IMR-90 (cell line): ENCODE results near the gene ZNF564. TPM values are rescaled to one million over a fixed set of nuclear protein-coding genes. Genes with fewer than 3 reads are reported as not detected.

ENCODE experiments used
- ATAC-seq: fragments of 200-7000 bp; cut with Tn5 transposase; 2 replicates; pipeline ENCODE4 v1.9.1; 2020; ENCODE audit warnings: low read depth, mild to moderate bottlenecking, moderate library complexity
- BruUV-seq: library from RNA; stranded (reverse); fragments of 400-500 nt; replicated peaks from 2 replicates; lab custom pipeline; 2021; lab: Mats Ljungman, UMichigan
- CTCF ChIA-PET: fragments of 300-600 bp; formaldehyde crosslinking; extraction: SDS; loops from one replicate; lab custom pipeline; 2021; ENCODE audit warnings: antibody characterized with exemption; lab: Yijun Ruan, JAX
- POLR2A ChIA-PET: fragments of 300-600 bp; sonication (Branson Sonifier 250); formaldehyde crosslinking; loops from one replicate; lab custom pipeline; 2022; ENCODE audit warnings: antibody characterized with exemption; ENCODE audit not compliant: unreplicated experiment; lab: Charles Lee
- DNase-seq: peaks from one replicate; pipeline ENCODE4 v3.0.0; 2013
- H2AFZ ChIP-seq: replicated peaks from 2 replicates; pipeline ENCODE3; 2013; ENCODE audit warnings: low read length, mild to moderate bottlenecking; ENCODE audit not compliant: poor library complexity
- H2AK5ac ChIP-seq: 2 replicates; pipeline ENCODE4 v1.6.1; 2013; ENCODE audit warnings: low read depth, low read length, inconsistent platforms
- H2AK9ac ChIP-seq: replicated peaks from 2 replicates; pipeline ENCODE3; 2013; ENCODE audit warnings: mild to moderate bottlenecking, low read depth, low read length, moderate library complexity; ENCODE audit not compliant: poor library complexity
- H2BK120ac ChIP-seq: 2 replicates; pipeline ENCODE4 v1.6.1; 2013; ENCODE audit warnings: low read depth, low read length, inconsistent platforms
- H2BK15ac ChIP-seq: 3 replicates; pipeline ENCODE4 v1.6.1; 2013; ENCODE audit warnings: low read depth, low read length, inconsistent platforms
- H2BK20ac ChIP-seq: 2 replicates; pipeline ENCODE4 v1.6.1; 2013; ENCODE audit warnings: low read depth, mild to moderate bottlenecking, inconsistent platforms, low read length, moderate library complexity
- H2BK5ac ChIP-seq: 2 replicates; pipeline ENCODE4 v1.6.1; 2013; ENCODE audit warnings: mild to moderate bottlenecking, low read depth, low read length, inconsistent platforms; ENCODE audit not compliant: poor library complexity, severe bottlenecking
- H3K14ac ChIP-seq: replicated peaks from 2 replicates; pipeline ENCODE4 v1.6.1; 2013; ENCODE audit warnings: low read depth, low read length, inconsistent platforms
- H3K18ac ChIP-seq: 2 replicates; pipeline ENCODE4 v1.6.1; 2013; ENCODE audit warnings: low read depth, low read length, control low read depth
- H3K23ac ChIP-seq: 2 replicates; pipeline ENCODE4 v1.6.1; 2013; ENCODE audit warnings: low read depth, low read length, inconsistent platforms
- H3K27ac ChIP-seq: 2 replicates; pipeline ENCODE4 v1.5.1; 2013; ENCODE audit warnings: mild to moderate bottlenecking, control low read depth, low read length; ENCODE audit not compliant: insufficient read depth
- H3K27me3 ChIP-seq: 2 replicates; pipeline ENCODE4 v1.6.1; 2013; ENCODE audit warnings: low read length; ENCODE audit not compliant: control insufficient read depth, insufficient read depth
- H3K36me3 ChIP-seq: 2 replicates; pipeline ENCODE4 v1.6.1; 2013; ENCODE audit warnings: low read length, mixed read lengths; ENCODE audit not compliant: control insufficient read depth, insufficient read depth
- H3K4ac ChIP-seq: 2 replicates; pipeline ENCODE4 v1.6.1; 2013; ENCODE audit warnings: low read depth, low read length, inconsistent platforms
- H3K4me1 ChIP-seq: 2 replicates; pipeline ENCODE4 v1.6.1; 2013; ENCODE audit warnings: low read length, mixed read lengths; ENCODE audit not compliant: control insufficient read depth, insufficient read depth
- H3K4me2 ChIP-seq: 2 replicates; pipeline ENCODE4 v1.6.1; 2013; ENCODE audit warnings: low read depth, mild to moderate bottlenecking, control low read depth, low read length, moderate library complexity
- H3K4me3 ChIP-seq: 2 replicates; pipeline ENCODE4 v1.5.1; 2013; ENCODE audit warnings: low read depth, mild to moderate bottlenecking, control low read depth, low read length, moderate library complexity; ENCODE audit not compliant: insufficient read depth
- H3K56ac ChIP-seq: 2 replicates; pipeline ENCODE4 v1.6.1; 2013; ENCODE audit warnings: low read length, inconsistent platforms; ENCODE audit not compliant: insufficient read depth; ENCODE audit errors: extremely low read depth
- H3K79me1 ChIP-seq, 2 experiments: 2 replicates each; pipeline ENCODE4 v1.6.1; 2013; ENCODE audit warnings: low read length in 2 of 2, inconsistent platforms in 1 of 2, low read depth in 1 of 2
- H3K9ac ChIP-seq: 2 replicates; pipeline ENCODE4 v1.6.1; 2013; ENCODE audit warnings: low read depth, low read length, control low read depth
- H3K9me1 ChIP-seq: 2 replicates; pipeline ENCODE4 v1.6.1; 2013; ENCODE audit warnings: low read length, inconsistent platforms; ENCODE audit not compliant: insufficient read depth
- H3K9me3 ChIP-seq: 2 replicates; pipeline ENCODE4 v1.6.1; 2013; ENCODE audit warnings: low read length; ENCODE audit not compliant: control insufficient read depth, insufficient read depth
- H4K20me1 ChIP-seq: 2 replicates; pipeline ENCODE4 v1.6.1; 2013; ENCODE audit warnings: low read length, inconsistent platforms; ENCODE audit not compliant: insufficient read depth
- H4K5ac ChIP-seq: 2 replicates; pipeline ENCODE4 v1.6.1; 2013; ENCODE audit warnings: mild to moderate bottlenecking, low read depth, low read length, control low read depth
- H4K8ac ChIP-seq, 2 experiments: 2 replicates each; pipeline ENCODE4 v1.6.1; 2013; ENCODE audit warnings: low read depth in 2 of 2, low read length in 2 of 2, control low read depth in 1 of 2, inconsistent platforms in 1 of 2
- H4K91ac ChIP-seq: 2 replicates; pipeline ENCODE4 v1.6.1; 2013; ENCODE audit warnings: low read depth, low read length, inconsistent platforms; ENCODE audit not compliant: insufficient read depth
- CTCF ChIP-seq: conservative IDR thresholded peaks from 2 replicates; pipeline ENCODE4 v1.5.1; 2012; ENCODE audit warnings: mild to moderate bottlenecking, low read depth, low read length, improper control_type of control experiment
- ELK1 ChIP-seq: fragments of 150-350 bp; IDR thresholded peaks from 2 replicates; pipeline ENCODE4 v1.6.1; 2016; ENCODE audit warnings: low read depth, mild to moderate bottlenecking, low read length, moderate library complexity, borderline replicate concordance
- NFE2L2 ChIP-seq: fragments of 150-350 bp; IDR thresholded peaks from 2 replicates; pipeline ENCODE4 v1.6.1; 2016; ENCODE audit warnings: low read depth, mild to moderate bottlenecking, low read length
- POLR2A ChIP-seq: IDR thresholded peaks from 2 replicates; pipeline ENCODE4 v1.6.1; 2012; ENCODE audit warnings: mild to moderate bottlenecking, low read depth, low read length
- WGBS, 2 experiments: methylation state at CpG; one replicate each; pipeline versions ENCODE4 v1.1.5 to v1.1.7; 2013; ENCODE audit warnings: missing lambda C conversion rate in 2 of 2; ENCODE audit not compliant: insufficient read length in 1 of 2; ENCODE audit errors: extremely low coverage in 2 of 2; 5-methylcytosine and 5-hydroxymethylcytosine counted together
- dilution Hi-C: fragments of 300-500 bp; cut with HindIII; formaldehyde crosslinking; loops from one replicate; pipeline ENCODE4 v1.14.3; 2018; ENCODE audit warnings: low sequenced_read_pairs; ENCODE audit not compliant: unreplicated experiment
- in situ Hi-C: fragments of 300-500 bp; cut with MboI; formaldehyde crosslinking; loops from 3 replicates; pipeline ENCODE4 v1.14.3; 2019; ENCODE audit warnings: low sequenced_read_pairs, inconsistent platforms, mixed read lengths
- intact Hi-C: fragments of 100-400 bp; cut with micrococcal nuclease; formaldehyde crosslinking; loops from 2 replicates; pipeline ENCODE4 v1.10.0; 2022
- polyA plus RNA-seq, 3 experiments: library from polyadenylated mRNA; depleted of rRNA; stranded (reverse); fragments of >200 nt; gene quantifications; 2 replicates each; pipeline ENCODE4 v1.2.3, GENCODE V29; 2012; ENCODE audit warnings: low replicate concordance in 1 of 3
- total RNA-seq: library from RNA; depleted of rRNA; stranded (reverse); fragments of >200 nt; gene quantifications from 2 replicates; pipeline ENCODE4 v1.2.3, GENCODE V29; 2012

ZNF564 gene
- total and polyA plus RNA-seq, 2 of the 4 experiments (the other 2 are of a cell fraction), result 1.5 to 6.3 TPM

- H2BK20ac ChIP-seq, result no peak overlapping the region
- dilution Hi-C loops, result no loop called here
- no peak overlapping the region for H4K91ac ChIP-seq
- 0 out of 2 replicates have a peak, but pooled peaks cover 4% of the 10 kb centered on the region for H3K9me1 ChIP-seq
- H4K8ac ChIP-seq, result no peak overlapping the region
- no TSS peak for BruUV-seq
- H2AFZ ChIP-seq, result no peak overlapping the region
- H3K14ac ChIP-seq, result no peak overlapping the region
- no peak overlapping the region for H3K27ac ChIP-seq
- ATAC-seq, result no peak
- H3K4me2 ChIP-seq, result peak overlapping the region; percentile 27; the same call in 1 of the 2 replicates
- no peak overlapping the region for H3K9ac ChIP-seq
- peaks cover 5% of the 10 kb centered on the region for H3K36me3 ChIP-seq
- H2BK5ac ChIP-seq, result no peak overlapping the region
- no peak overlapping the region for H2AK9ac ChIP-seq
- H3K18ac ChIP-seq, result no peak overlapping the region
- H4K20me1 ChIP-seq, result no peaks in the 10 kb centered on the region; the same call in 1 of the 2 replicates
- H3K4ac ChIP-seq, result no peak overlapping the region
- DNase-seq, result no peak
- H3K79me1 ChIP-seq, result peaks cover 32 to 36% of the 10 kb centered on the region in 2 experiments
- peaks cover 6% of the 10 kb centered on the region for H3K4me1 ChIP-seq
- H2BK15ac ChIP-seq, result no peak overlapping the region
- intact Hi-C loops, result no loop called here
- POLR2A ChIA-PET, result no interaction called here
- no peak overlapping the region for H2BK120ac ChIP-seq
- no peaks in the 10 kb centered on the region; the same call in 1 of the 2 replicates for H3K9me3 ChIP-seq
- CTCF ChIA-PET, result no interaction called here
- TF ChIP-seq CTCF (no peak), ELK1 (no peak), POLR2A (no peak), NFE2L2 (no peak)
- no peak overlapping the region for H2AK5ac ChIP-seq
- no peak overlapping the region for H3K23ac ChIP-seq
- no peak overlapping the region for H3K56ac ChIP-seq
- no peaks in the 10 kb centered on the region for H3K27me3 ChIP-seq
- no peak overlapping the region for H3K4me3 ChIP-seq
- in situ Hi-C loops, result no loop called here
- H4K5ac ChIP-seq, result no peak overlapping the region
- WGBS, 2 experiments, result no CpG with 5 or more reads among the region's 2 CpGs
Observed at GRCh38 chr19:12482509-12482886, 68.8 kb downstream of the ZNF564 start.
